CD14-positive monocyte (primary cell): ENCODE data around the gene IL4R. TPM values are rescaled to one million over a fixed set of nuclear protein-coding genes. Genes with fewer than 3 reads are reported as not detected.

Experiments
- DNase-seq, 3 donors: peaks; one replicate each; pipeline ENCODE4 v3.0.0-alpha.2; 2011 to 2022
- H2AFZ ChIP-seq: 2 replicates; pipeline ENCODE4 v1.6.0; 2012; ENCODE audit warnings: mild to moderate bottlenecking, low read depth, low read length, inconsistent platforms; ENCODE audit not compliant: insufficient read depth, poor library complexity, severe bottlenecking
- H3K27ac ChIP-seq, 2 donors: 1 replicate in 1 of 2; 2 replicates in 1 of 2; pipeline ENCODE4 v1.5.1; 2012 to 2013; ENCODE audit warnings: low read length in 2 of 2, control low read depth in 1 of 2, inconsistent platforms in 1 of 2, low read depth in 1 of 2, mild to moderate bottlenecking in 1 of 2
- H3K27me3 ChIP-seq, 2 donors: one replicate each; pipeline versions ENCODE4 v1.6.0 to v1.6.1; 2011 to 2013; ENCODE audit warnings: low read length in 2 of 2; ENCODE audit not compliant: control insufficient read depth in 2 of 2, insufficient read depth in 2 of 2
- H3K36me3 ChIP-seq, 2 donors: replicated peaks in 1 of 2; 1 replicate in 1 of 2; 2 replicates in 1 of 2; pipeline versions ENCODE4 v1.5.1 to v1.6.1; 2012 to 2013; ENCODE audit warnings: low read length in 2 of 2, control low read depth in 1 of 2, inconsistent platforms in 1 of 2, mild to moderate bottlenecking in 1 of 2; ENCODE audit not compliant: insufficient read depth in 2 of 2, control insufficient read depth in 1 of 2
- H3K4me1 ChIP-seq, 2 donors: 1 replicate in 1 of 2; 2 replicates in 1 of 2; pipeline versions ENCODE4 v1.5.1 to v1.6.1; 2012 to 2013; ENCODE audit warnings: low read length in 2 of 2, control low read depth in 1 of 2, inconsistent platforms in 1 of 2, mild to moderate bottlenecking in 1 of 2, moderate library complexity in 1 of 2; ENCODE audit not compliant: insufficient read depth in 2 of 2, control insufficient read depth in 1 of 2
- H3K4me2 ChIP-seq: replicated peaks from 2 replicates; pipeline ENCODE3; 2012; ENCODE audit warnings: low read length, moderate library complexity, mild to moderate bottlenecking; ENCODE audit not compliant: poor library complexity, severe bottlenecking; ENCODE audit errors: extremely low read depth
- H3K4me3 ChIP-seq, 3 experiments: fragments of 200-600 bp in 1 of 3; sonication (generic) in 1 of 3; replicated peaks in 1 of 3; 1 replicate in 2 of 3; 2 replicates in 1 of 3; pipeline ENCODE4 v1.5.1; 2011 to 2013; ENCODE audit warnings: low read length in 3 of 3, mild to moderate bottlenecking in 3 of 3, control low read depth in 2 of 3, low read depth in 2 of 3, inconsistent platforms in 1 of 3, moderate library complexity in 1 of 3
- H3K79me2 ChIP-seq: 2 replicates; pipeline ENCODE4 v1.6.0; 2012; ENCODE audit warnings: mild to moderate bottlenecking, control low read depth, inconsistent platforms, low read length, moderate library complexity; ENCODE audit not compliant: insufficient read depth
- H3K9ac ChIP-seq: 2 replicates; pipeline ENCODE4 v1.6.0; 2017; ENCODE audit warnings: low read length, mild to moderate bottlenecking; ENCODE audit not compliant: insufficient read depth, poor library complexity, severe bottlenecking
- H3K9me3 ChIP-seq, 2 donors: replicated peaks in 1 of 2; 1 replicate in 1 of 2; 2 replicates in 1 of 2; pipeline versions ENCODE4 v1.5.1 to v1.6.1; 2012 to 2013; ENCODE audit warnings: low read length in 2 of 2, control low read depth in 1 of 2; ENCODE audit not compliant: control insufficient read depth in 1 of 2, insufficient read depth in 1 of 2
- H4K20me1 ChIP-seq: 2 replicates; pipeline ENCODE4 v1.6.0; 2012; ENCODE audit warnings: mild to moderate bottlenecking, low read length, control low read depth, moderate library complexity; ENCODE audit not compliant: insufficient read depth
- H3K27ac Mint-ChIP-seq, 7 donors: one replicate each; pipeline ENCODE4 v1.8.0; 2020; ENCODE audit warnings: mild to moderate bottlenecking in 7 of 7, mixed read lengths in 7 of 7, moderate library complexity in 6 of 7, inconsistent platforms in 2 of 7
- H3K27me3 Mint-ChIP-seq, 3 donors: one replicate each; pipeline ENCODE4 v1.8.0; 2021 to 2022; ENCODE audit warnings: low read depth in 3 of 3, mild to moderate bottlenecking in 3 of 3, mixed read lengths in 3 of 3, moderate library complexity in 3 of 3, inconsistent platforms in 1 of 3
- H3K36me3 Mint-ChIP-seq, 2 donors: one replicate each; pipeline ENCODE4 v1.8.0; 2020; ENCODE audit warnings: mixed read lengths in 2 of 2, inconsistent platforms in 1 of 2, mild to moderate bottlenecking in 1 of 2
- H3K4me1 Mint-ChIP-seq: one replicate; pipeline ENCODE4 v1.8.0; 2020; ENCODE audit warnings: mild to moderate bottlenecking, mixed read lengths
- H3K4me3 Mint-ChIP-seq, 2 donors: one replicate each; pipeline ENCODE4 v1.8.0; 2020; ENCODE audit warnings: mild to moderate bottlenecking in 2 of 2, mixed read lengths in 2 of 2, moderate library complexity in 1 of 2
- H3K9me3 Mint-ChIP-seq, 7 donors: one replicate each; pipeline ENCODE4 v1.8.0; 2020 to 2022; ENCODE audit warnings: mixed read lengths in 7 of 7, mild to moderate bottlenecking in 6 of 7, moderate library complexity in 6 of 7, inconsistent platforms in 2 of 7
- WGBS: methylation state at CpG from one replicate; pipeline ENCODE4 v1.1.5; 2013; ENCODE audit warnings: missing lambda C conversion rate; ENCODE audit not compliant: insufficient coverage; 5-methylcytosine and 5-hydroxymethylcytosine counted together
- intact Hi-C, 2 donors: fragments of 100-400 bp; cut with micrococcal nuclease; formaldehyde crosslinking; loops; one replicate each; pipeline versions ENCODE4 v1.15.0 to v1.15.1; 2023
- polyA plus RNA-seq, 3 donors: library from polyadenylated mRNA; depleted of rRNA in 1 of 3; unstranded in 2 of 3; stranded (reverse) in 1 of 3; fragments of 300-500 nt in 2 of 3; fragments of >200 nt in 1 of 3; fragmentation: Illumina TruSeq in 2 of 3; gene quantifications; 1 replicate in 2 of 3; 2 replicates in 1 of 3; pipeline ENCODE4 v1.2.3, GENCODE V29; 2012 to 2021
- TF ChIP-seq, protein P1 (sequence below): fragments of 200-600 bp; IDR thresholded peaks from one replicate; pipeline ENCODE4 v1.8.0; 2022; ENCODE audit warnings: antibody characterized with exemption, mild to moderate bottlenecking

Gene IL4R
- polyA plus RNA-seq, 3 donors: 25.1 to 80.4 (median 35.6) TPM

GRCh38 chr16:27405546-27406451 lies 92.0 kb downstream of the IL4R start:
- H3K4me2 ChIP-seq: no peak overlapping the region
- TF ChIP-seq, protein P1, sequence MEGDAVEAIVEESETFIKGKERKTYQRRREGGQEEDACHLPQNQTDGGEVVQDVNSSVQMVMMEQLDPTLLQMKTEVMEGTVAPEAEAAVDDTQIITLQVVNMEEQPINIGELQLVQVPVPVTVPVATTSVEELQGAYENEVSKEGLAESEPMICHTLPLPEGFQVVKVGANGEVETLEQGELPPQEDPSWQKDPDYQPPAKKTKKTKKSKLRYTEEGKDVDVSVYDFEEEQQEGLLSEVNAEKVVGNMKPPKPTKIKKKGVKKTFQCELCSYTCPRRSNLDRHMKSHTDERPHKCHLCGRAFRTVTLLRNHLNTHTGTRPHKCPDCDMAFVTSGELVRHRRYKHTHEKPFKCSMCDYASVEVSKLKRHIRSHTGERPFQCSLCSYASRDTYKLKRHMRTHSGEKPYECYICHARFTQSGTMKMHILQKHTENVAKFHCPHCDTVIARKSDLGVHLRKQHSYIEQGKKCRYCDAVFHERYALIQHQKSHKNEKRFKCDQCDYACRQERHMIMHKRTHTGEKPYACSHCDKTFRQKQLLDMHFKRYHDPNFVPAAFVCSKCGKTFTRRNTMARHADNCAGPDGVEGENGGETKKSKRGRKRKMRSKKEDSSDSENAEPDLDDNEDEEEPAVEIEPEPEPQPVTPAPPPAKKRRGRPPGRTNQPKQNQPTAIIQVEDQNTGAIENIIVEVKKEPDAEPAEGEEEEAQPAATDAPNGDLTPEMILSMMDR: no peak

DNA sequence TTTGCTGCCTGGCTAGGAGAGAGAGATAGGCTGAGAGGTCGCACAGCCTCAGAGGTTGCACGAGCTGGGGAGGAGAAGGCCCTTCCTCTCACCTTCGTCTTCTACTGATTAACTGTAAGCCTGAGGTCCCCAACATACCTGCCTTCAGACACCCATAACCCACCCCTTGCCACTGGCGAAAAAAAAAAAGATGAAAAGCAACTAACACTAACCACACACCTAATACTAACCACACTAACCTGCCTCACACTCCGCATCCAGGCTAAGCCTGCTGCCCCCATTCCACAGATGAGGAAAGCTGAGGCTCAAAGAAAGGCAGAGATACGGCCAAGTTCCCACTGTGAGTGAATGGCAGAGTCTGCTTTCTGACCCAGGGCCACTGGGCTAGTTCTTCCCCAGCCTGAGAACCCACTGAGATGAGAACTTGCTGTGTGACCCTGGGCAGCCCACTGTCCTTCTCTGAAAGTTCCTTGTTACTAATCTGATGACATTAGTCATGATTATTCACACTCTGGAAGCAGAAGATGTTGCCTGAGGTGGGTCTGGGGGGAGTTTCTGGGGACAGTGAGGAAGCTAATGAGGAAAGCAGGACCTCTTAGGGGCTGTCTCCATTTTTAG lies 92.8 kb downstream of the IL4R start:
- Mint-ChIP-seq H3K9me3 (peaks cover 0 to 6% (median 0%) of the 10 kb centered on the region in 7 donors), H3K27ac (peak overlapping the region in 2 of 7 donors; percentile 21 to 27), H3K4me1 (peaks cover 52% of the 10 kb centered on the region), H3K36me3 (peaks cover 2 to 11% of the 10 kb centered on the region in 2 donors), H3K4me3 (no peak overlapping the region), H3K27me3 (peaks cover 4 to 14% (median 14%) of the 10 kb centered on the region in 3 donors)
- no peaks in the 10 kb centered on the region for H3K27me3 ChIP-seq
- no peak overlapping the region for H3K9ac ChIP-seq
- peaks cover 40 to 57% of the 10 kb centered on the region in 2 donors for H3K4me1 ChIP-seq
- no peak overlapping the region for H3K27ac ChIP-seq
- intact Hi-C loops: loop anchor here in 1 of 2 donors (10.0 kb wide), 1 partner anchor 82 kb away; no protein-coding TSS in a partner anchor
- DNase-seq: peak in 1 of 3 donors; percentile 57
- no peak overlapping the region for H3K4me2 ChIP-seq
- H3K9me3 ChIP-seq: no peaks in the 10 kb centered on the region
- H3K79me2 ChIP-seq: no peaks in the 10 kb centered on the region
- H3K4me3 ChIP-seq: no peak overlapping the region
- TF ChIP-seq, protein P1: no peak
- no peak overlapping the region for H2AFZ ChIP-seq
- H3K36me3 ChIP-seq: no peaks in the 10 kb centered on the region
- H4K20me1 ChIP-seq: no peaks in the 10 kb centered on the region
- 97% methylated on average over 4 of the region's 6 CpGs for WGBS

More at GRCh38 chr16:27405546-27406451, 92.0 kb downstream of the IL4R start:
- Histone ChIP-seq H3K36me3 (no peaks in the 10 kb centered on the region), H3K9ac (no peak overlapping the region), H4K20me1 (no peaks in the 10 kb centered on the region), H3K27me3 (no peaks in the 10 kb centered on the region), H3K4me1 (peaks cover 48 to 57% of the 10 kb centered on the region in 2 donors), H2AFZ (no peak overlapping the region), H3K9me3 (no peaks in the 10 kb centered on the region), H3K4me3 (no peak overlapping the region), H3K27ac (no peak overlapping the region), H3K79me2 (no peaks in the 10 kb centered on the region)
- intact Hi-C loops: loop anchor here in 1 of 2 donors (10.0 kb wide), 1 partner anchor 81 kb away; no protein-coding TSS in a partner anchor
- H3K36me3 Mint-ChIP-seq: peaks cover 2 to 11% of the 10 kb centered on the region in 2 donors
- peaks cover 59% of the 10 kb centered on the region for H3K4me1 Mint-ChIP-seq
- 76% methylated on average over 8 of the region's 19 CpGs for WGBS
- H3K27me3 Mint-ChIP-seq: peaks cover 4 to 14% (median 14%) of the 10 kb centered on the region in 3 donors
- no peak overlapping the region for H3K27ac Mint-ChIP-seq
- no peak for DNase-seq
- no peak overlapping the region for H3K4me3 Mint-ChIP-seq
- H3K9me3 Mint-ChIP-seq: peaks cover 0 to 6% (median 0%) of the 10 kb centered on the region in 7 donors
